ENCODE data around the gene SMOC2.

The SMOC2 gene

GRCh38 chr6:168448243-168448855 lies 7.4 kb downstream of the SMOC2 start:
- DNase-seq: no peak

DNA sequence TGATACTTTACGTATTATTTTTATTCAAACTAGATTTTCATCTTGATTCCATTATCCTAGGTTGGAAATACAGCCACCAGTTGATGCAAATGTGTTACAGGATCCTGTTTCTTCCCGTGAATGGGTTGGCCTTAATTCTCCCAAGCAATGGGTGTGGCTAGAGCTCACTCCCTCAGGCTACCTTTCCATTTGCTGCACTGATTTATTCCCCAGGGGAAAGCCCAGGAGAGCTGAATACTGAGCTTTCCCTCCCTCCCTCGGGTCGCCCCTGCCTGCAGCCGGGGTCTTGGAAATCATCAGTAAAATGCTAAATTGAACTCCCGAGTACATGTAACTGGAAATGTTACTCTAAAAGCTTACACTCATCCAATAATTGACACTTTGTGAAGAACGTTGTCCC lies 9.9 kb downstream of the SMOC2 start:
- no peak for DNase-seq

- no peak for DNase-seq
These were observed 11.0 kb downstream of the SMOC2 start for GRCh38 chr6:168451805-168452517.

DNA sequence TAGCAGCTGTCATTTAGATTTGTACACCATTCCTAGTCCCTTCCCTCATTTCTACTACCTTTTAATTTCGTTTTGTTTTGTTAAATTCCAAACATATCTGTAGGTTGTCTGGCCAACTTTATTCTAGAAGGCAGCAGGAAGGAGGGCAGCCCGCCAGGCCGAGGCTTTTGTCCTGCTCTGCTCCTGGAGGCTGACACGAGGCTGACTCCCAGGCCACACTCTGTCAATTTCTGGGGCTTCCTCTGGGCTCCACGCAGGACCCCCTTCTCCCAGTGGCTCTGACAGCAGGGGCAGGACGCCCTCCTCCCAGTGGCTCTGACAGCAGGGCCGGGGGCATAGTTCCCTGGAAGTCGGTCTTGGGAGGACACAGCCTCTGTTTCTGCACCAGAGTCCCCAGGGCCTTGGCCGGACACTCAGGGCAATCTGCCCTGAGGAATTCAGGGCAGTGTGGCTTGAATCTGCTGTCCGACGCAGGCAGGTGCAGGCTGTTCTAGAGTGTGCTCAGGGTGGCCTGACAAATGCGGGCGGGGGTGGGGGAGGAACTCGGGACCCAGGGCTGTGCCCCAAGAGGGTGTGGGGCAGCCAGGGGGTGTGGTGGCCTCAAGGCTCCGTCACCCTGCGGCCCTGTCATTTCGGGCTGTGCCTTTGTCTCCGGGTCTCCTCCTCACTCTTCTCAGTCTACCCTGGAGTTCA lies 11.8 kb downstream of the SMOC2 start:
- DNase-seq: no peak

- DNase-seq: no peak
These were observed 15.0 kb downstream of the SMOC2 start for GRCh38 chr6:168455847-168456530.

- DNase-seq: no peak
These were observed 16.1 kb downstream of the SMOC2 start for GRCh38 chr6:168456907-168457652.

GRCh38 chr6:168457653-168457934 lies 16.6 kb downstream of the SMOC2 start:
- DNase-seq: no peak

DNA sequence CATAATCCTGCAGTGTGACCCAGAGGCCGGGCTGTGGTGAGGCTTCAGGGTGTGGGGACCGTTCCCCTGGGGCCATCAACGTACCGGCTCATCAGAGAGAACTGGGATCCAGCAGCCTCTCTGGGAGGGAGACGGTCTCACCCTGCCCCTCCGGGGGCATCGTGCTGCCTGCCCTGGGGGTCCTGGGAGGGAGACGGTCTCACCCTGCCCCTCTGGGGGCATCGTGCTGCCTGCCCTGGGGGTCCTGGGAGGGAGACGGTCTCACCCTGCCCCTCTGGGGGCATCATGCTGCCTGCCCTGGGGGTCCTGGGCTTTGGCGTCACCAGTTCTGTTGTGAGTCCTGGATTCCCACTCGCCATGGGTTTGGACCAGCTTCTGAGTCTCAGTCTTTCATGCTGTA lies 17.1 kb downstream of the SMOC2 start:
- no peak for DNase-seq

DNA sequence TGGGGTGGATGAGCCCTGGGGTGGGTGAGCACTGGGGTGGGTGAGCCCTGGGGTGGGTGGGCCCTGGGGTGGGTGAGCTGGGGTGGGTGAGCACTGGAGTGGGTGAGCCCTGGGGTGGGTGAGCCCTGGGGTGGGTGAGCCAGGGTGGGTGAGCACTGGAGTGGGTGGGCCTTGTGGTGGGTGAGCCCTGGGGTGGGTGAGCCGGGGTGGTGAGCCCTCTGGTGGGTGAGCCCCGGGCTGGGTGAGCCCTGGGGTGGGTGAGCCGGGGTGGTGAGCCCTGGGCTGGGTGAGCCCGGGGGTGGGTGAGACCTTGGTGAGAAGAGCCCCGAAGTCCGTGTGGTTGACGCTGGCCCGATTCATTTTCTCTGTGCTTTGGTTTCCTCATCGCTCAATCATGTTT lies 18.6 kb downstream of the SMOC2 start:
- no peak for DNase-seq

DNA sequence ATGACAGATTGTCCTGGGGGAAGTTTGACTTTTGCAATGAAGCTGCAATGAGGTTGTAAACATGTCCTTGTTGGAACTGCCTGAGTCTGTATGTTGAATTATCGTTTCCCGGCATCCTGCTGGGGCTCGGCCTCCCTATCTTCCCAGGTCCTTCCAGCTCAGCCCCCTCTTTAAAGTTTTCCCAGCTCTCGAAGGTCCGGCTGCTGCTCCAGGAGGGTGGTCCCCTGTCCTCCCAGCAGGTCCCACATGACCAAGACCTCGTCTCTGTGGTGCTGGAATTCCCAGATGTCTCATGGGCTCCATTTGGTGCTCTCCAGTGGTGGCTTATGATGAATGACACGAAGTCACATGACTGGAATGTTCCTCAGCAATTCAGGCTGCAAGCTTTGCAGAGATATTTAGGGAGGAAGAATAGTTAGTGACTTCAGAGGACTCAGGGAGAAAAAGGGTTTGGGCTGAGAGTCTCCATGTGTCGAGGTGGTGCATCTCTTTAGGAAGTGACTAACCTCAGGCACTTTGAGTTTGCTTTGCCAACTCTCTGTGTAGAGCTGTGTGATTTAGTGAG lies 21.4 kb downstream of the SMOC2 start:
- no peak for DNase-seq

- DNase-seq: no peak
These were observed 23.6 kb downstream of the SMOC2 start for GRCh38 chr6:168464546-168464945.

- DNase-seq: no peak
These were observed 27.1 kb downstream of the SMOC2 start for GRCh38 chr6:168468045-168468444.

GRCh38 chr6:168469521-168469920 lies 28.5 kb downstream of the SMOC2 start:
- DNase-seq: no peak

GRCh38 chr6:168469926-168470325 lies 28.9 kb downstream of the SMOC2 start:
- DNase-seq: no peak

DNA sequence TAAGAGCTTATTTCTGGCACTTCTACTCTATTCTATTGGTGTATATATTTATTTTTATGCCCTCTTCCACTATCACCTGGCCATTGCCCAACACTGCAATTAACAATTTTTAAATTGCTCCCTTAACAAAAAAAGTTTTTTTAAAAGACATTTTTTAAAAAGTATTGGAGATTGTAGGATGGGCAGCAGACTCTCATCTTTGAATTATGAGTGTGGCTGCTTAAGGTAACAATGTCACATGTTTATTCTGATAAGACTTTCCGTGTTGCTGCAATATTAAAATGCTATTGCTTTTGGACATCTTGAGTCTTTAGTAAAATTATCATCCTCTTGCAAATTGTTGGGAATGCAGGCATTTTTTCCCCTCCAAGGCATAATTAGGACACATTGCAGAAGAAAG lies 31.4 kb downstream of the SMOC2 start:
- DNase-seq: no peak

- no peak for DNase-seq
These were observed 32.2 kb downstream of the SMOC2 start for GRCh38 chr6:168473197-168473596.

GRCh38 chr6:168475188-168476013 lies 34.4 kb downstream of the SMOC2 start:
- no peak for DNase-seq

- no peak for DNase-seq
These were observed 38.4 kb downstream of the SMOC2 start for GRCh38 chr6:168479421-168479820.

DNA sequence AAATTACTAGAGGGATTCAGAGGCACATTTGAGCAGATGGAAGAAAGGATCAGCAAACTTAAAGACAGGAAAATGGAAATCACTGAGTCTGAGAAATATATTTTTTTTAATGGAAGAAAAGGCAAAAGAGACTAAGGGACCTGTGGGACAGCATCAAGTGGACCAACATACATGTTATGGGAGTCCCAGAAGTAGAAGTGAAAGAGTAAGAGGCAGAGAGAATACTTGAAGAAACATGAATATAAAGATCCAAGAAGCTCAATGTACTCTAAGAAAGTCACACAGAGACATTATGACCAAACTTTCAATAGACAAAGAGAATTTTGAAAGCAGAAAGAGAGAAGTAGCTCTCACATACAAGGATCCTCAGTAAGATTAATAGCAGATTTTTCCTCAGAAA lies 39.5 kb downstream of the SMOC2 start:
- no peak for DNase-seq

- DNase-seq: no peak
These were observed 44.8 kb downstream of the SMOC2 start for GRCh38 chr6:168485818-168486217.

DNA sequence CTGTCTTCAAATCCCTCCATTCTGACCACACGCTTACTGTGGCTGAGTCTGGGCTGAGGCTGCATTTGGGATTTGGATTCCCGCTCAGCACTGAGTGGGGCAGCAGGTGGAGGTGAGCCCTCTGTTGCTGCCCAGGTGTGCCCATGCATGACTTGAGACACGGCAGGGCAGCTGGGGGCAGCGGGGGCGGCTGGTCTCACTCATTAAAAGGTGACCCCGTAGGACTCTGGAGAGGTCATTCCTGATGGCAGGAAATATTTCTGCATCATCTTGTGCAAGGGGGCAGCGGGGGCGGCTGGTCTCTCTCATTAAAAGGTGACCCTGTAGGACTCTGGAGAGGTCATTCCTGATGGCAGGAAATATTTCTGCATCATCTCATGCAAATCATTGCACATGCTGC lies 49.8 kb downstream of the SMOC2 start:
- no peak for DNase-seq

GRCh38 chr6:168493976-168494375 lies 53.0 kb downstream of the SMOC2 start:
- no peak for DNase-seq
